GM20000 (cell line): ENCODE data around the gene SPTB.

Experiments used
- DNase-seq: peaks from one replicate; pipeline ENCODE4 v3.0.0; 2012; ENCODE audit warnings: low spot score
- TF ChIP-seq, protein P1 (sequence below): IDR thresholded peaks from 2 replicates; pipeline ENCODE4 v1.5.1; 2012; ENCODE audit warnings: mild to moderate bottlenecking, control low read depth; ENCODE audit errors: extremely low read depth, missing control alignments

SPTB gene

DNA sequence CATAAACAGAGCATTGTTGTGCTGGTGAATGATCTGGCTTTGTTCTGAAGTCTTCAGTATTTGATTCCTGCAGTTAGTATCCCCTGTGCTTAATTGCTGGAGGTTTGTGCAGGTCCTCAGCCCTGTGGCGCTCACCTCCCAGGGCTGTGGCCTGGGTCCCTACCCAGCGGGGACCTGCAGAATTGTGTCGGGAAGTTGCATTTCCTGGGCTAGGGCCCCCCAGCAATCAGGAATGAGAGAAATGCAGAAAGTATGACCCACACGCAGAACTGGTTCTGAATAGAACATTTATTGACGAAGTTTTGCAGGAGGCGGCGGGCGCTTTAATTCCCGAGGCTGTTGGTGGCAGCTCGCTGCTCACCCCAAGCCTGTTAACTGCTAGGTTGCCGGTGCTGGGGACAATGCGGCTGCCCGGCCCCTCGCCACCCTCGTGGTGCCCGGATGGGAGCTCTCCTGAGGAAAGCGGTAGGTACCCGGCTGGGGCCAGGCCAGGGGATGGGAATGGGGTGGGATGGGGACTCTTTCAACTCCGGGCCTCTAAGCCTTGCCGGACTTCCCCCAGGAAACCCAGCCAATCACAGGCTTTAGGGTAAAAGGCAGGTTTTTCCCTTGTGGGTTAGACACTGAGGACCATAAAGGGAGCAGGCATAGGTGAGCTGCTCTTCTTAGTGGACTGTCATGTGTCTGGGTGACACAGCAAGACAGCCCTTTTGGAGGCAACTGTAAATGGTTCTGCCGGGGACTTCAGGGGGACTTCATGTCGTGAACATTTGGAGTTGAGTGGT lies 163.9 kb downstream of the SPTB start:
- TF ChIP-seq, protein P1, sequence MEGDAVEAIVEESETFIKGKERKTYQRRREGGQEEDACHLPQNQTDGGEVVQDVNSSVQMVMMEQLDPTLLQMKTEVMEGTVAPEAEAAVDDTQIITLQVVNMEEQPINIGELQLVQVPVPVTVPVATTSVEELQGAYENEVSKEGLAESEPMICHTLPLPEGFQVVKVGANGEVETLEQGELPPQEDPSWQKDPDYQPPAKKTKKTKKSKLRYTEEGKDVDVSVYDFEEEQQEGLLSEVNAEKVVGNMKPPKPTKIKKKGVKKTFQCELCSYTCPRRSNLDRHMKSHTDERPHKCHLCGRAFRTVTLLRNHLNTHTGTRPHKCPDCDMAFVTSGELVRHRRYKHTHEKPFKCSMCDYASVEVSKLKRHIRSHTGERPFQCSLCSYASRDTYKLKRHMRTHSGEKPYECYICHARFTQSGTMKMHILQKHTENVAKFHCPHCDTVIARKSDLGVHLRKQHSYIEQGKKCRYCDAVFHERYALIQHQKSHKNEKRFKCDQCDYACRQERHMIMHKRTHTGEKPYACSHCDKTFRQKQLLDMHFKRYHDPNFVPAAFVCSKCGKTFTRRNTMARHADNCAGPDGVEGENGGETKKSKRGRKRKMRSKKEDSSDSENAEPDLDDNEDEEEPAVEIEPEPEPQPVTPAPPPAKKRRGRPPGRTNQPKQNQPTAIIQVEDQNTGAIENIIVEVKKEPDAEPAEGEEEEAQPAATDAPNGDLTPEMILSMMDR = no peak
- no peak for DNase-seq

DNA sequence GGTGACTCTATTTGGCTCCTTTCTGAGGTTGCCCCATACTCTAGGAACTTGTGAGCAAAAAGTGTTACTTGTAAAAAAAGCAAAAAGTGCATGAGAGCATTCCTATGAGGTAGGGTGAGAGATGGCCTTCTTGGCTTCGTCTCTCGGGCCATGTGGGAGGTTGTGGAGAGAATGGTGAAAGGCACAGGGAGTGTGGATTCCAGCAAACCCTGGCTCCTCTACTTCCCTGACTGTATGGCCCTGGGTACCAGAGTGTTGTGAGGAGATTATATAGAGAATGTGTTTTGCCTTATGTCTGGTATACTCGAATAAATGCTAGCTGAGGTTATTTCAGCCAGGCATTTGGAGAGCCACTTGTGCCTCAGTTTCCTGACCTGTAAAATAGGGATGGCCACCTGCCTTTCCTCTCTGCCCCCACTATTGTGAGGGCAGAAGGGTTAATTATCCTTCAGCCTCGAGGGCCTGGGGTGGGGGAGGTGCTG lies 164.5 kb downstream of the SPTB start:
- DNase-seq = no peak
- TF ChIP-seq, protein P1 = no peak

DNA sequence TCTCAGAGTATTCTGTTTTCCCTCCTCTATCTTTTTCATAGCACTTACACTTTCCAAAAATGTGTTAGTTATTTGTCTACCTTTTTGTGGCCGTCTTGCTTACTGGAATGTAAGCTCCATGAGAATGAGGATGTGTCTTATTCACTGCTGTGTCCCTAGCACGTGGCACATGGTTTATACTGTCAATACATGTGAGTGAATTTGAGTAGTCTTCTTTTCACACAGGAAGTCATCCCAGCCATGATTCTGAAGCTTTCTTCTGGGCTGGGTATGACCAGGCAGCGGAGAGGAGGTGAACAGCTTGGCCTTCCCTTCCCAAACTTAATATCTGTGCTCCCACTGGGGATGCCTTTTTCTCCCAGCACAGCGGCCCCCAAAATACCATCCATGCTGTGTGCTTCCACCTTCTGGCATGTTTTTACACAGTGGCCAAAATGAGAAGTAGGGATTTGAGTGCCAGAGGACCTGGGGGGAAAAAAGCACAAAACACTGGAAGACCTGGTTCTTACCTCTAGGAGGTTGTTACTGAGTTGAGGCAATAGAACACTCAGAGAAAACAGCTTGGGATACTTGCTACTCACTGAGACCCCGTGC lies 165.2 kb downstream of the SPTB start:
- no peak for DNase-seq
- TF ChIP-seq, protein P1 = no peak

GRCh38 chr14:64713677-64714076 lies 166.0 kb downstream of the SPTB start:
- TF ChIP-seq, protein P1 = no peak

GRCh38 chr14:64711039-64711438 lies 168.7 kb downstream of the SPTB start:
- TF ChIP-seq, protein P1 = no peak
- no peak for DNase-seq

More at GRCh38 chr14:64713677-64714076, 166.0 kb downstream of the SPTB start:
- no peak for DNase-seq

- no peak for DNase-seq
- TF ChIP-seq, protein P1 = no peak
Observed at GRCh38 chr14:64709126-64709525, 170.6 kb downstream of the SPTB start.
